HG03280 (cell line): ENCODE results near the gene ECPAS.
"Not testable (repeated sequence)": the region's sequence is repeated elsewhere in the genome, so short reads cannot be mapped to it uniquely, and the experiment has no call there.

Experiments used
- ATAC-seq: cut with Tn5 transposase; IDR thresholded peaks from one replicate; pipeline ENCODE4 v1.9.1; 2021; ENCODE audit warnings: mild to moderate bottlenecking, moderate library complexity; ENCODE audit not compliant: unreplicated experiment

ECPAS gene, protein sequence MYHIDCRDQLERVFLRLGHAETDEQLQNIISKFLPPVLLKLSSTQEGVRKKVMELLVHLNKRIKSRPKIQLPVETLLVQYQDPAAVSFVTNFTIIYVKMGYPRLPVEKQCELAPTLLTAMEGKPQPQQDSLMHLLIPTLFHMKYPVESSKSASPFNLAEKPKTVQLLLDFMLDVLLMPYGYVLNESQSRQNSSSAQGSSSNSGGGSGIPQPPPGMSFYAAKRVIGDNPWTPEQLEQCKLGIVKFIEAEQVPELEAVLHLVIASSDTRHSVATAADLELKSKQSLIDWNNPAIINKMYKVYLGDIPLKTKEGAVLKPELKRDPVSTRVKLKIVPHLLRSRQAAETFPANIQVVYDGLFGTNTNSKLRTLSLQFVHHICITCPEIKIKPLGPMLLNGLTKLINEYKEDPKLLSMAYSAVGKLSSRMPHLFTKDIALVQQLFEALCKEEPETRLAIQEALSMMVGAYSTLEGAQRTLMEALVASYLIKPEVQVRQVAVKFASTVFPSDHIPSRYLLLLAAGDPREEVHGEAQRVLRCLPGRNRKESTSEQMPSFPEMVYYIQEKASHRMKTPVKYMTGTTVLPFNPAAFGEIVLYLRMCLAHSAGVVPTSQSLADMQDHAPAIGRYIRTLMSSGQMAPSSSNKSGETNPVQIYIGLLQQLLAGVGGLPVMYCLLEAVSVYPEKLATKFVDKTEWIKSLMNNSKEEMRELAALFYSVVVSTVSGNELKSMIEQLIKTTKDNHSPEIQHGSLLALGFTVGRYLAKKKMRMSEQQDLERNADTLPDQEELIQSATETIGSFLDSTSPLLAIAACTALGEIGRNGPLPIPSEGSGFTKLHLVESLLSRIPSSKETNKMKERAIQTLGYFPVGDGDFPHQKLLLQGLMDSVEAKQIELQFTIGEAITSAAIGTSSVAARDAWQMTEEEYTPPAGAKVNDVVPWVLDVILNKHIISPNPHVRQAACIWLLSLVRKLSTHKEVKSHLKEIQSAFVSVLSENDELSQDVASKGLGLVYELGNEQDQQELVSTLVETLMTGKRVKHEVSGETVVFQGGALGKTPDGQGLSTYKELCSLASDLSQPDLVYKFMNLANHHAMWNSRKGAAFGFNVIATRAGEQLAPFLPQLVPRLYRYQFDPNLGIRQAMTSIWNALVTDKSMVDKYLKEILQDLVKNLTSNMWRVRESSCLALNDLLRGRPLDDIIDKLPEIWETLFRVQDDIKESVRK (N-terminal part only)

DNA sequence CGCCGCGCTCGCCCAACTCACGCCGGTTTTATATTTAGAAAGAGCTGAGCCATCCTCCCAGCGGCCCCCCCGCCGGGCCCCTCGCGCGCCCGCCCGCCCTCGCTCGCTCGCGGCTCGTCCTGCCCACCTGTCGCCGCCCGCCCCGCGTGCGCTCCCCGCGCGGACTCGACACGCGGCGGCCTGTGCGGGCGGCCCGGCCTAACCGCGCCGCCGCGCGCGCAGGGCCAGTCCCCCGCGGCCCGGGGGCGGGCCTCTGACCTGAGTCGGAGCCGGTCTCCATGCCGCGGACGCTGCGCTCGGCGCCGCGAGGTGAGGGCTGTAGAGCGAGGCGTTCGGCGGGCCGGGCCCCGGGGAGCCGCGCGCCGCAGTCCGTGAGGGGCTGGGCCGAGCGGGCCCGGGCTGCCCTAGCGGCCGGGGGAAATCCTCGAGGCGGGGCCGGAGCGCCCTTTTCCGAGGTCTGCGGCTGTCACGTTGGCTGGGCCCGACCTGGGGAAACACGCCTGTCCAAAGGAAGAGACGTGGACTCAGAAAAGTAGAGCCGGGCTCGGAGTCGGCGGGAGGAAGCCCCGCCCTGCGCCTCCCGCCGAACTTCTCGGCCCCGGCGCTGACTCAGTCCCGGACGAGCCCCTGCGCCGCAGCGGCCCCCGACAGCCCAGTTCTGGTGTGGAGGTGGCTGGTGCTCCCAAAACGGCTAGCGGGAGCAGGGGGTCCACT lies at the start of gene ECPAS:
ECPAS (minus strand) TSS at position 526 of the 714 bp plus-strand sequence. CDS start 11,465 bp downstream, outside the sequence.
- peak; percentile 55 for ATAC-seq

DNA sequence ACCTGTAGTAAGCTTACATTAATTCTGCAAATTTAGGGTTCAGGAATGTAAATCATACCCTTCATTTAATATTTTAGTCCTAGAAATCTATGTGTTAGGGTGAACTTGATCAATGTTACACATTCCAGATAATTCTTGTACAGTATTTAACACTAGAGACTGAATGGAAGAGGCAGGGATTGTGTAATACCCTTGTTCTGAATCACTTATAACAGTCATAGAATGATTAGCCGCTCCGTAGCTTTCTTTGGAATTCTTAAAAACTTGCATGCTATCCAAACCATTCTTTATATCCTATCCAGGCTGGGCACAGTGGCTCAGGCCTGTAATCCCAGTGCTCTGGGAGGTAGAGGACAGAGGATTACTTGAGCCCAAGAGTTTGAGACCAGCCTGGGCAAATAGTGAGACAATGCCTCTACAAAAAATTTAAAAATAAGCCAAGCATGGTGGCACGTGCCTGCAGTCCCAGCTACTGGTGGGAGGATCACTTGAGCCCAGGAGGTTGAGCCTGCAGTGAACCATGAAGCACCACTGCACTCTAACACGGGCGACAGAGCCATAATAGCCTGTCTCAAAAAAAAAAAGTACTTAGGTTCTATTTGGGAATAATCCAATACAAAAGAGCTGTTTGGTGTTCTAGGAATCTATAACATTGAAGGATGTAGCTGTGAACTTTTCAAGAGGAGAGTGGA lies 49.1 kb upstream of the ECPAS start:
- no peak for ATAC-seq

DNA sequence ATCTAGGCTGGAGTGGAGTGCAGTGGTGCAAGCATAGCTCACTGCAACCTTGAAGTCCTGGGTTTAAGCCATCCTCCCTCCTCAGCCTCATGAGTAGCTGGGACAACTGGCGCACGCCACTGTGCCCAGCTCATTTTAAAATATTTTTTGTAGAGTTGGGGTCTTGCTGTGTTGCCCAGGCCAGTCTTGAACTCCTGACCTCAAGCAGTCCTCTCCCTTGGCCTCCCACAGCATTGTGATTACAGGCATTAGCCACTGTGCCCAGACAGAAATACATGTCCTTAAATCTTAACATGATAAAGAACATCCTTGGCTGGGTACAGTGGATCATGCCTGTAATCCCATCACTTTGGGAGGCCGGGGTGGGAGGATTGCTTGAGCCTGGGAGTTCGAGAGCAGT lies 47.5 kb upstream of the ECPAS start:
- no peak for ATAC-seq

DNA sequence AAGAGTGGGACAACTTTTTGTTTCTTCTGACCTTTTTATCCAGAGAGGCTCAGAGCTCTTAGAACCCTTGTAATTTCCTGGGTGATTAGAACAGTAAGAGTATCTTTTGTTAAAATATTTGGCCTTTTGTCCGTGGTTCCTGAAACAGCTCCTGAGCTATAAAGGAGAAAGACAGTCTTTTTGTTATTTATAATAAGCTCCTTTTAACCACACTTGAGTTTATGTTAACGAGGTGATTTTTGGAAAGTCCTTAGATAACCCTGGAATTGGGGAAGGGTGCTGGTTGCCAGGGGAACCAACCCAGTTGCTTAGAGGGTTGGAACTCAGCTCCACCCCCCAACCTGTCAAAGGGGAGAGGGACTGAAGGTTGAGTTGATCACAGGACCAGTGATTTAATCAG lies 45.6 kb upstream of the ECPAS start:
- no peak for ATAC-seq

DNA sequence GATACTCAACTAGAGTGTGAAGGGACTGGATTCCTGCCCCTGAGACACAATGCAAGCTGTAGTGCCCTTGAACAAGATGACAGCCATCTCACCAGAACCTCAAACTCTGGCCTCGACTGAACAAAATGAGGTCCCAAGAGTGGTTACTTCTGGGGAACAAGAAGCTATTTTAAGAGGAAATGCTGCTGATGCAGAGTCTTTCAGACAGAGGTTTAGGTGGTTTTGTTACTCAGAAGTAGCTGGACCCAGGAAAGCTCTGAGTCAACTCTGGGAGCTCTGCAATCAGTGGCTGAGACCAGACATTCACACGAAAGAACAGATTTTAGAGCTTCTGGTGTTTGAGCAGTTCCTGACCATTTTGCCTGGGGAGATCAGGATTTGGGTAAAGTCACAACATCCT lies 43.2 kb upstream of the ECPAS start:
- ATAC-seq: no peak

DNA sequence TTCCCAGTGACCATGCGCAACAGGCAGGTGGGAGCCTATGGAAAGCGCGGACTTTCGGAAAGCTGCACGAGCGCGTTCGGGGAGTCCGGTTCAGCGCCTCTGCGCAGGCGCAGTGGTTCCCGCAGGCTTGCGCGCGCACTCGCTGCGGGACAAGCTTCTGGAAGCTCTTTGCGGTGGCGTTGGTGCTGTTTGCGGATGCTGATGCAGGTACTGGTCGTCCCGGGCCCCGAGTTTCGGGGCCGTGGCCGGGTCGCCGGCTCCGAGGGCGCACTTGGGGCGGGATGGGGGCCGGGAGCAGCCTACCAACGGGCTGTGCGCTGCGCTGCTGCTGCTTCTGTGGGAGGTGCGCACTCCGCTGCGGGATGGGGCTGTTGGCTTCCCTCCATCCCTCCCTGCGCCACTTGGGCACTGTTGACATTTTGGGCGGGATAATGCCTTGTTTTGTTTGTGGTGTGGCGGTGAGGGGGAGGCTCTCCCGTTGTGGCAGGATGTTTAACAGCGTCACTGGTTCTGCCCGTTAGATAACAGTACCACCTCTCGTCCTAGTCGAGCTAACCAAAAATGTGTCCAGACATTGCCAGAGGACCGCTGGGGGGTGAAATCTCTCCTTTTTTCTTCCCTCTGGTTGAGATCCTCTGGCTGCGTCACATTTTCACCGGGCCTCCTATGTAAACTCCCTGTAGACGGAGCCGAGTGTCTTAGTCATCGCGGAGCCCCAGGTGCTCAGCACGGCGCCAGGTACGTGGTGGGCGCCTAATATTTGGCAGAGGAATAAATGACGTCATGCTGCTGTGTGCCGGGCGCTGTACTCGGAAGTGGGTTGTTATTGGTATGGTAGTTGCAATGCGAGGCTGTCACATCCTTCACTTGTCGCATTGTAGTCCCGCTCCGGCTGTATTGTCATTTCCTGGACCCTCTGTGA lies 41.1 kb upstream of the ECPAS start, which contains the start of gene ZNF483:
ZNF483 (plus strand) TSS at position 124 of the 922 bp plus-strand sequence. CDS start 2,217 bp downstream, outside the sequence.
- peak; percentile 58 for ATAC-seq

DNA sequence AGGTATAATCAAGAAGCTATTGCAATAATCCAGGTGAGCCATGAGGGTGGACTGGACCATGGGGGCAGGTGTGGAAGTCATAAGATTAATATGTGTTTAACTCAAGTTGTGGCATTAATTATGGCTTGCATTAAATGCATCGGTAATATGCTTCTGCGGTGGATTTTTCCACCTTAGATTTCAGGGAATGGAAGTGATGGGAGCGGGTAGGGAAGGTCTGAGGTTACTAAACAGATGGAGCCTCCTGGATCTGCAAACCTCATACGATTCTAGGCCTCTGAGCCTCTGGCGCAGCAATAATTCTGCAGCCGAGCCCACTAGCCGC lies 40.5 kb upstream of the ECPAS start:
- ATAC-seq: no peak

DNA sequence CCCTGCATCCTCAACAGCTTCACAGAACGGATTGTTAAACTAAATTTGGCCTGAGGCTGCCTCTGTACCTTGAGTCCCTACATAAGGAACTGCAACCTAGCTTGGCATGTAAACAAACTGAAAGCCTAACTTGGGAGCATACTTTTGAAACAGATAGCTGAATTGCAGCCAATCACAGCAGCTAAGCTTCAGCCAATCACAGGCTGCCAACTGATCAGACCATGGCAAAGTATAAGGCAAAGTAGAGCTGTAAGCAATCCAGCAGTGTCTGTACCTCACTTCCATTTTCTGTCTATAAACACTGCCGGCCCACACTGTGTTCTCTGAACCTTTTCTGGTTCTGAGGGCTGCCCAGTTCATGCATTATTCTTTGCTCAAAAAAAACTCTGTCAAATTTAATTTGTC lies 31.9 kb upstream of the ECPAS start:
- ATAC-seq: peak; percentile 71

DNA sequence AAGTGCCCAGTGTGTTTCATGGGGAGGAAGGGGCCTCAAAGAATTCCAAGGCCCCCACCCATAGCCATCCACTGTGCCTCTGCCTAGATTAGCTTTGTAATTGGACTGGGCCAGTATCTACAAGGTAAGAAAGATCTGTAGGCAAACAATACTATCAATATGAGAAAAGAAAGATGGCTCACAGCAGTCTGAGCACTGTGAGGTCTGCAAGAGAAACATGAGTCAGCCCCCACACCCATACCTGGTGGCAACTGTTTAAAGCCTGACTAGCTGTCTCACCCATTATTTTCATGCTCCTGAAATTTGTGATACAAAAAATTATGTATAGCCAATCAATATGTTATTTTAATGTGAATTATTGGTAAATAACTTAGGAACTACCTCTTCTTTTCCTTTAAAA lies 30.8 kb upstream of the ECPAS start:
- ATAC-seq: no peak

DNA sequence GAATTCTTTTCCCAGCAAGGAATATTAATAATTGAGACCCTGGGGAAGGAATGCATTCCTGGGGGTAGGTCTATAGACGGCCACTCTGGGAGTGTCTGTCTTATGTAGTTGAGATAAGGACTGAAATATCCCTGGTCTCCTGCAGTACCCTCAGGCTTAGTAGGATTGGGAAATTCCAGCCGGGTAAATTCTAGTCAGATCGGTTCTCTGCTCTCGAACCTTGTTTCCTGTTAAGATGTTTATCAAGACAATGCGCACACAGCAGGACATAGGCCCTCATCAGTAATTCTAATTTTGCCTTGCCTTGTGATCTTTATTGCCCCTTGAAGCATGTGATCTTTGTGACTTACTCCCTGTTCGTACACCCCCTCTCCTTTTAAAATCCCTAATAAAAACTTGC lies 27.4 kb upstream of the ECPAS start:
- ATAC-seq: not testable (repeated sequence)

DNA sequence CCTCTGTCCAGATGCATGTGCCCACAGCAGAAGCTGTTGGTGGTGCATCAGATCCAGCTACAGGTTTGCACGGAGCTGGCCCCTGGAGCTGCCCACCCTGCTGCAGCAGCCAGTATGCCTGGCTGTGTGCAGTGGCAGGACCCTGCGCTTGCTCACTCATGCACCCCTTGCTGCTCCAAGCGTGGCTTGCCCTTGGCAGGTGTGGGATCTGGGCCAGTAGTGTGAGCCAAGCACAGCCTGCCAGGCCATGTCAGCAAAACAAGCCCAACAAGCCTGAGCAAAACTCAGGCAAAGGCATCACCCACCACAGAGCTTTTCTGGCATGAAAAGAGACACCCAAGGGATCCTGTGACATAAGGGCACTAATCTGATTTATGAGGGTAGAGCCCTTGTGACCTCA lies 18.3 kb upstream of the ECPAS start:
- ATAC-seq: no peak

DNA sequence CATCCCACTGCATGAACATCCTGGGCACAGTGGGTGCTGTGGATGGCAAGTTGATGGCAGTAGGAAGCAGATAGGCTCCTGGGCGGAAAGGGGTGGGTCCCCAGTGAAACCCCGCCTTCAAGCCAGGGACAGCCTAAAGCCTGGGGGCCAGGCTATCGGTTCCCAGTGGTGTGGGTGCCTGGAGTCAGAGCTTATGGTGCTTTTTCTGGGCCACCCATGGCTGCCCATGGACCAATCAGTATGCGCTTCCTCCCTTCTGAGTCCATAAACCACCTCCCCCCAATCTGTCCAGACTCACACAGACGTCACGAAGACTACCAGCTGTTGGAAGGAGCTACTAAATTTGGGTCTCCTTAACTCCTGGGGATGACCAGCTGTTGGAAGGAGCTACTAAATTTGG lies 17.5 kb upstream of the ECPAS start:
- no peak for ATAC-seq

DNA sequence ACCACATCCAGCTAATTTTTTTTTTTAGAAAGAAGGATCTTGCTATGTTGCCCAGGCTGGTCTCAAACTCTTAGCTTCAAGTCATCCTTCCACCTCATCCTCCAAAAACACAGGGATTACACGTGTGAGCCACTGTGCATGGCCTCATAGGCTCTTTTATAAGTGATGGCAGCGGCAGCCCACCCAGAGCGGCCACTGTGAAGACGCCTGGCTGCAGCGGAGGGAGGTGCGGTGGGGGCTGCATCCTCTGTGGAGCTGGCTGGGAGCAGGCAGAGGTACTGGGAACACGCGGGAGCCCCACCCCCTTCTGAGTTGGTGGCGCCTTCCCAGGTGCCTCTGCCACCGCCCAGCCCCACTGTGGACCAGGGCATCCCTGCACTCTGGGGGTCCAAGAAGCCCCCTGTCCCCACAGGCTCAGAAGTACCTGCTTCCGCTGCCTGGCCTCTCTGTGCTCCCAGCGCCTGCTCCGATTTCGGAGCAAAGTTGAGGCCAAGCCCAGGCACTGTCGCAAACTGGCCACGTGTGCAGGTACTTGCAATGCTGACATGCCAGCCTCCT lies 16.9 kb upstream of the ECPAS start:
- ATAC-seq: no peak

DNA sequence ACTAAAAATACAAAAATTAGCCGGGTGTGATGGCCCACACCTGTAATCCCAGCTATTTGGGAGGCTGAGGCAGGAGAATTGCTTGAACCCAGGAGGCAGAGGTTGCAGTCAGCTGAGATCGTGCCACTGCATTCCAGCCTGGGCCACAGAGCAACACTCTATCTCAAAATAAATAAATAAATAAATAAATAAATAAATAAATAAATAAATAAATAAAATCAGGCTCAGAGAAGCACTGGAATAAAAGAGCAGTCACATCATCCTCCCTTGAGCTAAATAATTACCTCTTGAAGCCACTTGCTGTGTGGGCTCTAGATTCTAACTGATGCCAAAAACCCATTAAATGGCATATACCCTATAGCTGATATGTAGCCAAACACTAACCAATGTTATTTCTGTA lies 13.0 kb upstream of the ECPAS start:
- ATAC-seq: not testable (repeated sequence)

DNA sequence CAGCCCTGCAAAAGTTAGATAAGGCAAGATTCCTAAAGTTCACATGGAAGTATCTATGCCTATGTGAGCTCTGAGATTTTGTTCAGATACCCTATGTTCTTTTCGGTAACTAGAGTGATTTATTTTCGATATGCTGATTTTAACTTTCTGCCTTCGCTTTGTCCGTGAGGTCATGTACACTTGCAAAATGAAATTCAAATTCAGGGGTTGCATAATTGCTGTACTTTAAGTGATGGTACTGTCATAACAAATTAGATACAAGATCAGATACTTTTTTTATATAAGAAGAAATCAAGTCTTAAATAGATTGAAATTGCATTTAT lies 350 bp upstream of the ECPAS start:
- no peak for ATAC-seq

DNA sequence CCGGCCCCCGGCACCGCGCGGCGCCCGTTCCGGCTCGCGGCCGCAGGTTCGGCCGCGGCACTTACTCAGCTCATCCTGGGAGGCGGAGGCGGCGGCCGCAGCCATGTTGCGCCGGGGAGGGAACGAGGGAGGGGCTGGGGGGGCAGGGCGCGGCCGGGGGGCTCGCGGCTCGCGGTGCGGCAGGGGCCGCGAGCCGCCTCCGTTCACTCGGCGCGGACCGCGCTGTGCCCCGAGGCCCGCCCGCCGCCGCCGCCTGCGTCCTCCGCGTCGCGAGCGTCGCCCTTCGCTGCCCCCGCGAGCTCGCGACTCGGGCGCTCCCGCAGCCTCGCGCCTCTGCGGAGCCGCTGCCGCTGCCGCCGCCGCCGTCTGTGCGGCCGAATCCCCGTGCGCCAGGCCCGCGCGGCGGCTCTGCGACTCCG lies 735 bp downstream of the ECPAS start:
- peak; percentile 34 for ATAC-seq

DNA sequence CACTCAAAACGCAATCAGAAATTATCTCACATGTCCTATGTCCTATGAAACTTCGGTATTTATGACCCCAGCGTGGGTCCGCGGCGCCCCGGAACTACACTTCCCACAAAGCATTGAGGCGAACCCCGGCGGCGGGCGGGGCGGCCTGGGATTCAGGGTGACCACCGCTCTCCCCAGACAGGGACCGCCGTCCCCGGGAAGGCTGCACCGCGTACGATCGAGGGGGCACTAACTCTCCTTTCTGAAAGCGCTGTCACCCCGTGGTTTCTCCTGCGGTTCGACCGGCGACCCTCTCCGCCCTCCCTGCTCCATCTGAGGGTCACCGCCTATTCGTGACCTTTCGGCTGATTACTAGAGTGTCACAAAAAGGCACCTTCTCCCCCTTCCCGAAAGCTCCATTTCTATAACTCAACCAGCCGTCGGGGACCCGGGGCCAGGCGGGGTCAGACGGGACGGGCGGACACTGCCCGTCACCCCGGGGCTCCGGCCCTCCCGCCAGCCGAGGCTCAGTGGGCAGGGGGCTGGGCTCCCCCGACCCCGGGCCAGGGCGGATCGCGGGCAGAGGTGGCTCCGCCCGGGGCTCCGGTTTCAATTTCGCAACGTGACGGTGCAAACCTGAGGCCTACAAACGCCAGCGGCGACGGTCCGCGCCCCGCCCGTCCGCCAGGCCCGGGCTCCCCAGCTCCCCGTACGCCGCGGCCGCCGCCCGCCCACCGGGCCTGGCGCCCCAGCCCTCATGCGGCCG lies 1.3 kb downstream of the ECPAS start:
- peak; percentile 66 for ATAC-seq
